IMR-90 (cell line): Measurements from ENCODE around the gene PPP1R12C. TPM values are rescaled to one million over a fixed set of nuclear protein-coding genes. Genes with fewer than 3 reads are reported as not detected.
"Not testable (repeated sequence)": the region's sequence is repeated elsewhere in the genome, so short reads cannot be mapped to it uniquely, and the experiment has no call there.

ENCODE experiments used
- ATAC-seq: fragments of 200-7000 bp; cut with Tn5 transposase; 2 replicates; pipeline ENCODE4 v1.9.1; 2020; ENCODE audit warnings: low read depth, mild to moderate bottlenecking, moderate library complexity
- BruUV-seq: library from RNA; stranded (reverse); fragments of 400-500 nt; replicated peaks from 2 replicates; lab custom pipeline; 2021; lab: Mats Ljungman, UMichigan
- CTCF ChIA-PET: fragments of 300-600 bp; formaldehyde crosslinking; extraction: SDS; loops from one replicate; lab custom pipeline; 2021; ENCODE audit warnings: antibody characterized with exemption; lab: Yijun Ruan, JAX
- POLR2A ChIA-PET: fragments of 300-600 bp; sonication (Branson Sonifier 250); formaldehyde crosslinking; loops from one replicate; lab custom pipeline; 2022; ENCODE audit warnings: antibody characterized with exemption; ENCODE audit not compliant: unreplicated experiment; lab: Charles Lee
- DNase-seq: peaks from one replicate; pipeline ENCODE4 v3.0.0; 2013
- H2AFZ ChIP-seq: replicated peaks from 2 replicates; pipeline ENCODE3; 2013; ENCODE audit warnings: low read length, mild to moderate bottlenecking; ENCODE audit not compliant: poor library complexity
- H2AK5ac ChIP-seq: 2 replicates; pipeline ENCODE4 v1.6.1; 2013; ENCODE audit warnings: low read depth, low read length, inconsistent platforms
- H2AK9ac ChIP-seq: replicated peaks from 2 replicates; pipeline ENCODE3; 2013; ENCODE audit warnings: mild to moderate bottlenecking, low read depth, low read length, moderate library complexity; ENCODE audit not compliant: poor library complexity
- H2BK120ac ChIP-seq: 2 replicates; pipeline ENCODE4 v1.6.1; 2013; ENCODE audit warnings: low read depth, low read length, inconsistent platforms
- H2BK15ac ChIP-seq: 3 replicates; pipeline ENCODE4 v1.6.1; 2013; ENCODE audit warnings: low read depth, low read length, inconsistent platforms
- H2BK20ac ChIP-seq: 2 replicates; pipeline ENCODE4 v1.6.1; 2013; ENCODE audit warnings: low read depth, mild to moderate bottlenecking, inconsistent platforms, low read length, moderate library complexity
- H2BK5ac ChIP-seq: 2 replicates; pipeline ENCODE4 v1.6.1; 2013; ENCODE audit warnings: mild to moderate bottlenecking, low read depth, low read length, inconsistent platforms; ENCODE audit not compliant: poor library complexity, severe bottlenecking
- H3K14ac ChIP-seq: replicated peaks from 2 replicates; pipeline ENCODE4 v1.6.1; 2013; ENCODE audit warnings: low read depth, low read length, inconsistent platforms
- H3K18ac ChIP-seq: 2 replicates; pipeline ENCODE4 v1.6.1; 2013; ENCODE audit warnings: low read depth, low read length, control low read depth
- H3K23ac ChIP-seq: 2 replicates; pipeline ENCODE4 v1.6.1; 2013; ENCODE audit warnings: low read depth, low read length, inconsistent platforms
- H3K27ac ChIP-seq: 2 replicates; pipeline ENCODE4 v1.5.1; 2013; ENCODE audit warnings: mild to moderate bottlenecking, control low read depth, low read length; ENCODE audit not compliant: insufficient read depth
- H3K27me3 ChIP-seq: 2 replicates; pipeline ENCODE4 v1.6.1; 2013; ENCODE audit warnings: low read length; ENCODE audit not compliant: control insufficient read depth, insufficient read depth
- H3K36me3 ChIP-seq: 2 replicates; pipeline ENCODE4 v1.6.1; 2013; ENCODE audit warnings: low read length, mixed read lengths; ENCODE audit not compliant: control insufficient read depth, insufficient read depth
- H3K4ac ChIP-seq: 2 replicates; pipeline ENCODE4 v1.6.1; 2013; ENCODE audit warnings: low read depth, low read length, inconsistent platforms
- H3K4me1 ChIP-seq: 2 replicates; pipeline ENCODE4 v1.6.1; 2013; ENCODE audit warnings: low read length, mixed read lengths; ENCODE audit not compliant: control insufficient read depth, insufficient read depth
- H3K4me2 ChIP-seq: 2 replicates; pipeline ENCODE4 v1.6.1; 2013; ENCODE audit warnings: low read depth, mild to moderate bottlenecking, control low read depth, low read length, moderate library complexity
- H3K4me3 ChIP-seq: 2 replicates; pipeline ENCODE4 v1.5.1; 2013; ENCODE audit warnings: low read depth, mild to moderate bottlenecking, control low read depth, low read length, moderate library complexity; ENCODE audit not compliant: insufficient read depth
- H3K56ac ChIP-seq: 2 replicates; pipeline ENCODE4 v1.6.1; 2013; ENCODE audit warnings: low read length, inconsistent platforms; ENCODE audit not compliant: insufficient read depth; ENCODE audit errors: extremely low read depth
- H3K79me1 ChIP-seq, 2 experiments: 2 replicates each; pipeline ENCODE4 v1.6.1; 2013; ENCODE audit warnings: low read length in 2 of 2, inconsistent platforms in 1 of 2, low read depth in 1 of 2
- H3K9ac ChIP-seq: 2 replicates; pipeline ENCODE4 v1.6.1; 2013; ENCODE audit warnings: low read depth, low read length, control low read depth
- H3K9me1 ChIP-seq: 2 replicates; pipeline ENCODE4 v1.6.1; 2013; ENCODE audit warnings: low read length, inconsistent platforms; ENCODE audit not compliant: insufficient read depth
- H3K9me3 ChIP-seq: 2 replicates; pipeline ENCODE4 v1.6.1; 2013; ENCODE audit warnings: low read length; ENCODE audit not compliant: control insufficient read depth, insufficient read depth
- H4K20me1 ChIP-seq: 2 replicates; pipeline ENCODE4 v1.6.1; 2013; ENCODE audit warnings: low read length, inconsistent platforms; ENCODE audit not compliant: insufficient read depth
- H4K5ac ChIP-seq: 2 replicates; pipeline ENCODE4 v1.6.1; 2013; ENCODE audit warnings: mild to moderate bottlenecking, low read depth, low read length, control low read depth
- H4K8ac ChIP-seq, 2 experiments: 2 replicates each; pipeline ENCODE4 v1.6.1; 2013; ENCODE audit warnings: low read depth in 2 of 2, low read length in 2 of 2, control low read depth in 1 of 2, inconsistent platforms in 1 of 2
- H4K91ac ChIP-seq: 2 replicates; pipeline ENCODE4 v1.6.1; 2013; ENCODE audit warnings: low read depth, low read length, inconsistent platforms; ENCODE audit not compliant: insufficient read depth
- CEBPB ChIP-seq: IDR thresholded peaks from 2 replicates; pipeline ENCODE4 v1.6.1; 2012; ENCODE audit warnings: low read depth, low read length, improper control_type of control experiment
- WGBS, 2 experiments: methylation state at CpG; one replicate each; pipeline versions ENCODE4 v1.1.5 to v1.1.7; 2013; ENCODE audit warnings: missing lambda C conversion rate in 2 of 2; ENCODE audit not compliant: insufficient read length in 1 of 2; ENCODE audit errors: extremely low coverage in 2 of 2; 5-methylcytosine and 5-hydroxymethylcytosine counted together
- dilution Hi-C: fragments of 300-500 bp; cut with HindIII; formaldehyde crosslinking; loops from one replicate; pipeline ENCODE4 v1.14.3; 2018; ENCODE audit warnings: low sequenced_read_pairs; ENCODE audit not compliant: unreplicated experiment
- in situ Hi-C: fragments of 300-500 bp; cut with MboI; formaldehyde crosslinking; loops from 3 replicates; pipeline ENCODE4 v1.14.3; 2019; ENCODE audit warnings: low sequenced_read_pairs, inconsistent platforms, mixed read lengths
- intact Hi-C: fragments of 100-400 bp; cut with micrococcal nuclease; formaldehyde crosslinking; loops from 2 replicates; pipeline ENCODE4 v1.10.0; 2022
- polyA plus RNA-seq, 3 experiments: library from polyadenylated mRNA; depleted of rRNA; stranded (reverse); fragments of >200 nt; gene quantifications; 2 replicates each; pipeline ENCODE4 v1.2.3, GENCODE V29; 2012; ENCODE audit warnings: low replicate concordance in 1 of 3
- total RNA-seq: library from RNA; depleted of rRNA; stranded (reverse); fragments of >200 nt; gene quantifications from 2 replicates; pipeline ENCODE4 v1.2.3, GENCODE V29; 2012

The PPP1R12C gene
- total and polyA plus RNA-seq, 2 of the 4 experiments (the other 2 are of a cell fraction), result 21.5 to 81.4 TPM

DNA sequence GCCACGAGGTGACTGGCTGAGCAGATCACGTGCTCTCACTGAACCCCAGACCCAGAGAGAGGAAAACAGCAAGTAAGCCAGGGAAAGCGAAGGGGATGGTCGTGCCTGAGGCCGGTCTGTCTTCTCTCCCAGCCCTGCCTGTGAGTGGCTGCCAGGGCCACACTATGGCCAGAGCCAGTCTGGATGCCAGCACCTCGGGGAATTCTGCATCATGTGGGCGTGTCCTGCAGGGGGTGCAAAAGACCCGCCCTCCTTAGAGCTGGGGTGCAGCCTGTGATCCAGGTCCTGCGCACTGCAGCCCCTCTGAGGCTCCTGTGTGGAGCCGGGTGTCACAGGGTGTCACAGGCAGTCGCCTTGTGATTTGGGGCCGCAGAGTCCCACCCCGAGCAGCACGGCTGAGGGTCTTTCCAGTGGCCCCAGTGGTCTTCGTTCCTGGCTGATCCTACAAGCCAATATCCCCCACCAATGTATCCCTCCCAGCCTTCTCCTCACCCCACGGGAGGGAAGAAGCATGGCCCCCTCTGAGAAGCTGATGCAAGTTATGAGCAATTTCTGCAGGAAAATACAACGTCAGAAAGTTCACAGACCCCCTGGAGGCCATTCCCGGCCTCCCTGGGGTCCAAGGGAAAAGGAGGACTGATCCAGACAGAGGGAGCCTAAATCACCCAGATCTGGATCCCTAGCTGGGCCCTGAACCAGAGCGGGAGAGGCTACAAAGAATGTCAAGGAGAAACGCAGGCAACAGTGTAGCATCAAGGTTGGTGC lies 7.7 kb downstream of the PPP1R12C start (continued):
- TF ChIP-seq CEBPB, result no peak

DNA sequence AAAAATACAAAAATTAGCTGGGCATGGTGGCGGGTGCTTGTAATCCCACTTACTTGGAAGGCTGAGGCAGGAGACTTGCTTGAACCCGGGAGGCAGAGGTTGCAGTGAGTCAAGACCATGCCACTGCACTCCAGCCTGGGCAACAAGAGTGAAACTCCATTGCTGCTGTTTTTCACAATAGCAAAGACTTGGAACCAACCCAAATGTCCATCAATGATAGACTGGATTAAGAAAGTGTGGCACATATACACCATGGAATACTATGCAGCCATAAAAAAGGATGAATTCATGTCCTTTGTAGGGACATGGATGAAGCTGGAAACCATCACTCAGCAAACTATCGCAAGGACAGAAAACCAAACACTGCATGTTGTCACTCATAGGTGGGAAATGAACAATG lies 10.2 kb downstream of the PPP1R12C start:
- intact Hi-C loops, result not testable (repeated sequence)
- peaks cover 47% of the 10 kb centered on the region for H4K20me1 ChIP-seq
- WGBS, 2 experiments, result no CpG with 5 or more reads among the region's 3 CpGs

More for the DNA sequence above, 10.2 kb downstream of the PPP1R12C start:
- H3K56ac ChIP-seq, H3K4me1 ChIP-seq, H3K4me3 ChIP-seq, H3K9ac ChIP-seq, H2BK120ac ChIP-seq, POLR2A ChIA-PET, H2AFZ ChIP-seq, H3K4me2 ChIP-seq, H3K9me1 ChIP-seq, H3K4ac ChIP-seq, DNase-seq, H2BK20ac ChIP-seq, dilution Hi-C loops, H4K91ac ChIP-seq, CTCF ChIA-PET, H2BK5ac ChIP-seq, H3K23ac ChIP-seq, ATAC-seq, H2BK15ac ChIP-seq, H2AK5ac ChIP-seq, H4K8ac ChIP-seq, H4K5ac ChIP-seq, H3K18ac ChIP-seq, H3K14ac ChIP-seq, H3K9me3 ChIP-seq, H3K27ac ChIP-seq, H3K27me3 ChIP-seq, BruUV-seq, H2AK9ac ChIP-seq: not testable (repeated sequence)
- peaks cover 42 to 66% of the 10 kb centered on the region in 2 experiments for H3K79me1 ChIP-seq
- peaks cover 41% of the 10 kb centered on the region for H3K36me3 ChIP-seq
- in situ Hi-C loops, result loop anchor here (25.0 kb wide), 1 partner anchor 530 kb away; the partner anchor contains the start of genes CCDC106, ZNF580 and ZNF581
